ENCODE measurements around the gene CDX1.
"Not testable (repeated sequence)": the region's sequence is repeated elsewhere in the genome, so short reads cannot be mapped to it uniquely, and the experiment has no call there.

CDX1 gene

DNA sequence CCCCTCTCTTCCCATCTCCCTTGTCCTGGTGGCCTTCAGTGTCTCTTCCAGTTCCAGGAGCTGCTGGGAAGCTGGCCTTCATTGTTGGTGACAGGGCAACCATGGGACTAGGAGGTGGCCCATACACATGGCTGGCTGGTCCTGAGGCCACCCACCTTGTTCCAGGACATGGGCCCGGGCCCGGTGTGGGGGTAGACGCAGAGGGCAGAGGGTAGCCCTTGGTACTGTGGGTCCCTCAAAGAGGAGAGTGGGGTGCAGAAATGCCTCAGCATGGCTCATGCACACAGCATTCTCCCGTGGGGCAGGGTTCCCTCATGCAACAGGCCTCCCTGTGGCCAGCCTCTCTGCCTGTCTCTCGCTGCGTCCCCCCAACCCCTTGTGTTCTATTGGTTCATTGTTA lies 44.1 kb downstream of the CDX1 start:
- DNase-seq: no peak

GRCh38 chr5:150211156-150212030 lies 44.8 kb downstream of the CDX1 start:
- DNase-seq: no peak

GRCh38 chr5:150213530-150213929 lies 47.0 kb downstream of the CDX1 start:
- DNase-seq: no peak

DNA sequence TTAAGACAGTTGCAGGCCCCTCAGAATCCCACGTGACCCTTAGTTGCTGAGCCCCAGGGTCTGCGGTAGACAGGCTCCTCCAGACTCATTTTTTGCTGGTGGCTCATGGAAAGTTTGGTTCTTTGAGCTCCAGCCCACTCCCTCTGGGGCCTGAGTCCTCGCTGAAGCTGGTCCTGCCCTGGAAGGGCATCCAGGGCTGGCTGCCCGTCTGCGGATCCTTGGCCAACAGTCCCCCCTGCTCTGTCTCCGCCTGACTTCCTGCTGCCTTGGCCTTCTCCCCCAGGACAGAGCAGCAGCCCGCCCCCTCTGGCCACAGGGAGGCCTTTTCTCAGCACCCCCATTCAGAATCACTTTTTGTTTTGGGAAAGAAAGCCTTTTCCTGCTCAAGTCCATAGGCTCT lies 47.7 kb downstream of the CDX1 start:
- DNase-seq: no peak

- no peak for DNase-seq
These were observed 49.7 kb downstream of the CDX1 start for GRCh38 chr5:150215979-150216944.

GRCh38 chr5:150217038-150217437 lies 50.5 kb downstream of the CDX1 start:
- DNase-seq: peak; percentile 6

DNA sequence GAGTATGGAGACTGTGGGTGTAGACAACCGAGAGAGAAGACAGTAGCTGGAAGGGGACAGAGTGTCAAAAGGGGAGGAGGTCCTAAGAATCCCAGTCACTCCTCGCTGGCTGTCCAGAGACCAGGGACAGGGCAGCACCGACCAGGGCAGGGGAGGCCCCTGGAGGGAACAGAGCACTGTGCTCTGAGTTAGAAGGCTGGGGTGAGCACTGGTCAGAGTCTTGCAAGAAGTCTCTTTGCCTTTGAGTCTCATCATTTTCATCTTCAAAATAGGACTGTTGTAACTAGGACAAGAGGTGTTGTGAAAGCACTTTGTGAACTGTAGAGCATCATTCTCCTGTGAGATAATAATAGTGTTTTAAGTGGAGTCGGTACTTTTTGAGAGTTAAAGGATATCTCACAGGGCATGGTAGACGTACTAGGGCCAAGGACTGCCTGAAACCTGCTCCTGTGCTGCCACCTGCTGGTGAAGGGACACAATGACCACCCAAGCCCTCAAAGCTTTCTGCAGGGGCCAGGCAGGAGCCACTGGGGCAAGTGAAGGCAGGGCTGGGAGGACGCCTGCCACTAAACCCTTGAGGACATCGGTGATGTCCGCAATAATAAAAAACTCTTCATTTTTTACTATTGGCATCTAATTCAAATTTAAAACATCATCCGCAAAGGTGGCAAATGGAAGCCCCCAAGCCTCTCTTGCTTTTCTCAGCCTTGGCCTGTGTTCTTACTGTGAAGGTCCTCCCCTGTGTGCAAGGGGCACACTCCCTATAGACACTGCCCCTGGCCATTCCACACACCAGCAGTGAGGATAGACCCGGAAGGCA lies 51.5 kb downstream of the CDX1 start:
- DNase-seq: peak; percentile 36

DNA sequence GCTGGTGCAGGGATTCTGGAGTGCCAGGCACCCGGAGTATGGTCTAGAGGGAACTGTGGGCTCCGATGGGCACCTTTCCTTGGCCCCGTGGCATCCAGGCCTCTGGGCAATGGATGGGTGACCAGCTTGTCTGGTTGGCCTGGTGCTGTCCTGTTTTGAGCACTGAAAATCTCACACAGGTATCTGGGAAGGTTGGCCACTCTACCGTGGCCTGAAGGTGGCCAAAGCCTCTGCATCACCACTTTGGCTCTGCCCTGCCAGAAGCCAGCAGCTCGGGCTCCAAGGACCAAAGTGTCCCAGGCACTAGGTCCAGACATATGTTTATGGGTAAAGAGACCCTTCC lies 52.1 kb downstream of the CDX1 start:
- DNase-seq: no peak

DNA sequence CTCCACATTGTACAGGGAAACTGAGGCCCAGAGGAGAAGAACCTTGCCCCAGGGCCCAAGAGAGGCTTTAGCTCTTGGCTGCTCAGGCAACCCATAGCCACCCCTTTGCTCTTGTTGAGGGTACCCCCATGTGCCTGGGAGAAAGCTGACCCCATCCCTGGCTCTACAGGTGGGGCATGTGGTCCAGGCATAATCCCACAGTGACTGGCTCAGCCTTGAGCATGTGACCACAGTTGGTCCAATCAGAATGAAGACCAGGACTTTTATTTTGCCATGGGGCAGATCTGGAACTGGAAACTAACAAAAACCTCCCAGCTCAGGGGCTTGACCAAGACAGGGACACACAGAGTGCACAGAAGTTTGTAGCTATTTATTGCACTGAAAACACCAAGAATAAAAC lies 52.6 kb downstream of the CDX1 start:
- DNase-seq: no peak

GRCh38 chr5:150219861-150220260 lies 53.3 kb downstream of the CDX1 start:
- DNase-seq: no peak

DNA sequence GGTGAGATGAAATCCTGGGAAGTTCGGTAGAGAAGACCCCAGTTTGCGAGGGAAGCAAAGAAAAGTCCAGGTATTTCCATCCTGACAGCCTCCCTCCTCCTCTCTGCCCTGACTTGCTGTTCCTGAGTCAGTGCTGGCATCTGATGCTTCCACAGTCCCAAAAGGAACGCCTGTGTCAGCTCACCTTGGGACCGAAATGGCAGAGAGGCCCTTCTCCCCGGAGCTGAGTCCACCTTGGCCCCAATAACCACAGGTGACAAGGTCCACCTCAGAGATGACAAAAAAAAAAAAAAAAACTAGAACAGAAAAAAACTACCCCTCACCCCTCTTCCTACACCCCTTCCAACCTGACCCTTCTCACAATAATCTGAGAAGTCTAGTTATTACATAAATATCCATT lies 54.9 kb downstream of the CDX1 start:
- no peak for DNase-seq

DNA sequence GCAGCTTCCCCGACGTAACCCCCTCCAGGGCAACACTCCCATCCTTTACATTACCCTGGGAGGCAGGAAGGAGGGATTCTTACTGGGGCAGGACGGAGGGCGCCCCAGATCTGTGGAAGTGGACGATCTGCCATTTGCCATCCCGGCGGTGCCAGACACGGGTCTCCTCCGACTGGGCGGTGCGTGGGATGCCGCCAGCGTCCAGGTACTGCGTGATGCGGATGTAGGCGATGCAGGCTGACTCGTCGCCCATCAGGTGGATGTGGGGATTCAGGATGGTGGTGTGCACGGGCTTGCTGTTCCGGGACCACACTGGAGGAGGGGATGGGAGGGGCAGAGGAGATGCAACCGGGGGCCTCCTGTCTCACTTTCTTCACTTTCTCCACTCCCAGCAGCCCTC lies 56.3 kb downstream of the CDX1 start:
- no peak for DNase-seq

- DNase-seq: no peak
These were observed 56.9 kb downstream of the CDX1 start for GRCh38 chr5:150223474-150223873.

- no peak for DNase-seq
These were observed 58.0 kb downstream of the CDX1 start for GRCh38 chr5:150224483-150225027.

- no peak for DNase-seq
These were observed 60.5 kb downstream of the CDX1 start for GRCh38 chr5:150227036-150227435.

GRCh38 chr5:150227606-150228273 lies 61.2 kb downstream of the CDX1 start:
- DNase-seq: no peak

DNA sequence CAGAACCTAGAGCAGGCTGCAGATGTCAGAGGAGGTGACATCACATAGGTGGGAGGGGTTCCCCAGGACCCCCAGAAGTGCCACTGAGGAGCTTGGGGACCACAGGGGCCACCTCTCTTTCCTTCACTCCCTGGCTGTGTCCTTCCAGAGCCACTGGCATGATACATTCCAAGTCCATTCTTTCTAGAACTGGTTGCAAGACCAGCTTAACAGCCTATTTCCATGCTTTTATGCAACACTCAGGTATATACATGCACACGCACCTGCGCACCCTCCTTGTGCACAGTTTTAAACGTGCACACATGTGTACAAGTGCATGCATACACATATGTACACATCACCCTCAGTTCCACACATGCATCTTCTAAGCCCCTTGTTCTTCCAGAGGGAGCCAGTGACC lies 63.0 kb downstream of the CDX1 start:
- DNase-seq: no peak

- DNase-seq: no peak
These were observed 64.3 kb downstream of the CDX1 start for GRCh38 chr5:150230842-150231241.

GRCh38 chr5:150233706-150234105 lies 67.1 kb downstream of the CDX1 start:
- not testable (repeated sequence) for DNase-seq

Measured in NCI-H1105 (cell line).